BLaER1 treated with 17β-estradiol and CSF1 and Interleukin-3, amounts not matched to agents 10 nM and 100 nM (cell line): ENCODE results near the gene LRP8.
A peak's percentile ranks its signal among the peaks of the same experiment; 100 is the strongest.

Experiments
- H3K27ac ChIP-seq, 11 experiments: shearing (Covaris generic); formaldehyde crosslinking; 2 replicates each; pipeline ENCODE4 v1.8.1; 2022
- H3K27me3 ChIP-seq, 11 experiments: shearing (Covaris generic); formaldehyde crosslinking; 2 replicates each; pipeline ENCODE4 v1.8.1; 2022
- H3K36me3 ChIP-seq, 11 experiments: shearing (Covaris generic); formaldehyde crosslinking; 2 replicates each; pipeline ENCODE4 v1.8.1; 2022
- H3K4me1 ChIP-seq, 10 experiments: shearing (Covaris generic); formaldehyde crosslinking; 2 replicates each; pipeline ENCODE4 v1.8.1; 2022
- H3K4me2 ChIP-seq, 11 experiments: shearing (Covaris generic); formaldehyde crosslinking; 2 replicates each; pipeline ENCODE4 v1.8.1; 2022
- H3K4me3 ChIP-seq, 10 experiments: shearing (Covaris generic); formaldehyde crosslinking; 2 replicates each; pipeline ENCODE4 v1.8.1; 2022
- H3K9ac ChIP-seq, 11 experiments: shearing (Covaris generic); formaldehyde crosslinking; 2 replicates each; pipeline ENCODE4 v1.8.1; 2022
- H3K9me3 ChIP-seq, 11 experiments: shearing (Covaris generic); formaldehyde crosslinking; replicated peaks in 1 of 11; 2 replicates each; pipeline ENCODE4 v1.8.1; 2022
- H4K20me1 ChIP-seq, 11 experiments: shearing (Covaris generic); formaldehyde crosslinking; 2 replicates each; pipeline ENCODE4 v1.8.1; 2022
- Cebpa-rat ChIP-seq, 11 experiments: shearing (Covaris generic); IDR thresholded peaks; 2 replicates each; pipeline ENCODE4 v1.8.1; 2022

LRP8 gene

DNA sequence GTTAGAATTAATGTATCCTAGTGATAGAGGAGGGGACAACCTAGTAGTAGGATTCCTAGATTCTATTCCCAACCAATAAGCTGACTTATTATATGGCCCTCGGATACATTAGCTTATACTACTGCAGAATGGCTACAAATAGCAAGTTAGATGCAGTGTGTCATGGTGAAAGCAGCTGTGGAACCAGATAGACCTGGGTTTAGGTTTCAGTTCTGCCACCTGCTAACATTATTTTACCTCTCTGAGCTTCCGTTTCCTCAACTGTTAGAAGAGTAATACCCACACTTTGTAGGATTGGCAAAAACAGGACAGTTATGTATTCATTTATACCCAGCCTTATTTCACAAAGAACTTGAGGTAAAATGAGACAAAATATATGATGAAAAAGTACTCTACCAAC, 67.9 kb downstream of the LRP8 start:
- no peaks in the 10 kb centered on the region for H3K27me3 ChIP-seq

DNA sequence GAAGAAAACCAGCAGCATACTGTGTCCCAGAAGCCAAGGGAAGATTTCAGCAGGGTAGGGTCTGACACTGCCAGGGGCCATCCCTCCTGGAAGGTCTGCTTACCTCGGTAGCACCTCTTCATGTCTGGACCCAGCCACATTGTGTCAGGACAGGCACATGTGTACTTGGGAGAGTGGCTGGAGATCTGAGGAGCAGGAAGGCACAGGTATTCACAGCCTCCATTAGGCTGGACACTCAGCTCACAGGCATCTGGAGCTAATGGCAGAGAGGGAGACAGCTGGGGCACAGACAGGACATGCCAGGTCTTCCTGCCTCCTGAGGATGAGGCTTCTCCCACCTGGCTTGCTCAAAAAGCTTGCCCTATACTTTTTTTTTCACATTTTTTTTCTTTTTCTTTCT, 69.7 kb downstream of the LRP8 start:
- H3K4me3 ChIP-seq: no peak overlapping the region
- H3K4me1 ChIP-seq: no peaks in the 10 kb centered on the region
- peaks cover 84 to 100% (median 100%) of the 10 kb centered on the region in 11 experiments for H3K36me3 ChIP-seq
- H3K9ac ChIP-seq: no peak overlapping the region
- H3K4me2 ChIP-seq: no peak overlapping the region
- no peaks in the 10 kb centered on the region for H3K27me3 ChIP-seq
- H3K27ac ChIP-seq: no peak overlapping the region
- TF ChIP-seq Cebpa-rat (IDR thresholded peaks at IDR 0.05): no peak
- H3K9me3 ChIP-seq: no peaks in the 10 kb centered on the region
- H4K20me1 ChIP-seq: peaks cover 0 to 12% (median 0%) of the 10 kb centered on the region in 11 experiments; a peak in 5 of 22 replicates

More for the DNA sequence above, 67.9 kb downstream of the LRP8 start:
- Histone ChIP-seq H3K9ac (no peak overlapping the region), H3K36me3 (peaks cover 92 to 100% (median 100%) of the 10 kb centered on the region in 11 experiments), H3K27ac (no peak overlapping the region), H3K4me2 (no peak overlapping the region), H4K20me1 (peaks cover 0 to 25% (median 0%) of the 10 kb centered on the region in 11 experiments; a peak in 6 of 22 replicates), H3K4me1 (no peaks in the 10 kb centered on the region), H3K4me3 (no peak overlapping the region), H3K9me3 (no peaks in the 10 kb centered on the region)
- TF ChIP-seq Cebpa-rat (IDR thresholded peaks at IDR 0.05): no peak

DNA sequence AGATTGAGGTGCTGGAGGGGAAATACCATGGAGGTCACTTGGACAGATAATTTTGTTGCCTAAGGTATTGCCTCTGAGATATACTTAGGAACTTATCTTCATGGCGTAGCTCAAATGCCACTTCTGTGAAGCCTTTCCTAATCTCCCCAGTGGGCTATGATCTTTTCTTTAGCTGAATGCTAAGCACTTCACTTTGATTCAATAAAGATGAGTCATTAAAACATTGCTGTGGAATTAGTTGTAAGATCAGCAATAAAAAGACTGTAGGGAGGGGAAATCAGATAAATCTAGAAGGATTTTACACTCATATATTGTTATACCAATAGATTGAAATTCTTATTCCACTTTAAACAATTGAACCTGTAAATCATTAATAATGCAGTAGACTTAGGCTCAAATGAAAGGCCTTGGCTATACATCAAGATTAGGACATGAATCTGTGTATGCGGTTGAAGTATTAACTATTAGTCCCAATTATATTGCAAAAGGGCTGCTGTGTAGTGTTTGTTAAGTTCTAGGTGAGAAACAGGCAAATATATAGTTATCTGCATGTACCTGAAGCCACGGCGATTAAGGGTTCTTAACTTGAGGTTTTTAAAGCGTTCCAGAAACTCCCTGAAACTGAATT, 70.3 kb downstream of the LRP8 start:
- peaks cover 78 to 100% (median 96%) of the 10 kb centered on the region in 11 experiments for H3K36me3 ChIP-seq
- no peaks in the 10 kb centered on the region for H3K27me3 ChIP-seq
- peaks cover 0 to 7% (median 0%) of the 10 kb centered on the region in 11 experiments; a peak in 5 of 22 replicates for H4K20me1 ChIP-seq
- no peaks in the 10 kb centered on the region for H3K9me3 ChIP-seq
- no peaks in the 10 kb centered on the region for H3K4me1 ChIP-seq
- H3K4me2 ChIP-seq: no peak overlapping the region
- no peak overlapping the region for H3K9ac ChIP-seq
- H3K4me3 ChIP-seq: no peak overlapping the region
- no peak overlapping the region for H3K27ac ChIP-seq
- no peak for TF ChIP-seq Cebpa-rat (IDR thresholded peaks at IDR 0.05)

DNA sequence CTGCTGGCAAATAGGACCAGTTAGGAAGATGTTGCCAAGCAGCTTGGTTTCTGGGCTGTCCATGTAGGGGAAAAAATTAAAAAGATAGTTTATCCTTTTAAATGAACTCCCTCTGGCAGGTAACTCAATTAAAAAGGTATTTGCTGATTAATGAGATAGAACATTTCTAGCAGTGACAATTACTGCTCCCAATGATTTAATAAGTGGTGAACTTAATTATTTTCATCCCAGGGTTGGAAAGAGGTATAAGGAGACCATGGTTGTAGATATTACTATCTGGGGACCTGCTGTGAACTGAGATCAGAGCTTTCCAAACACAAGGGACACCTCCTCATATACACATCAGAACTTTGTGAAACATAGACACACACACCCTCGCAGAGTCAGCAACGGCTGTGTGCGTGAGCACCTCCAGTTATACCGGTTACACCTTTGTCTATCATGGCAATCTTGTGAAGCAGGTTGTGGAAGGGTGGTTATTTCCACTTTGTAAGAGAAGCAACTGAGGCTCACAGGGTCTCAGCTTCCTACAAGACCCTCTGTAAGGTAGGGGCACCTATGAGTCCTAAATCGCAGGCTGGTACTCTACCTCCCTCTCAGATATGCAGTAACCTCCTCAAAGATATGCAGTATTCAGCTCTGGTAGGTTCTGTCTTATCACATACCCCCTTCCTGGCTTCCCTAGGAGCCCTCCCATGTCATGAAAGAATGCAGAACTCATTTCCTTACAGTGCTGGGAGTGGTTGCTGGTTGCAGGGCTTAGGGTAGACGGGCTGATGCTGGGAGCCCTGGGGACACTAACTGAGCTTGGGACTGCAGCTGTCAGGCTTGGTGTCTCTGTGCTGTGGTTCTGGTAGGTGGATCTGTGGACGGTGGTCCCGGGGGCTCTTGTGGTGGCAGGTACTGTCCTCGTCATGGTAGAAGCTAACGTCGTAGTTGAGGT, 71.1 kb downstream of the LRP8 start:
- TF ChIP-seq Cebpa-rat (IDR thresholded peaks at IDR 0.05): no peak

DNA sequence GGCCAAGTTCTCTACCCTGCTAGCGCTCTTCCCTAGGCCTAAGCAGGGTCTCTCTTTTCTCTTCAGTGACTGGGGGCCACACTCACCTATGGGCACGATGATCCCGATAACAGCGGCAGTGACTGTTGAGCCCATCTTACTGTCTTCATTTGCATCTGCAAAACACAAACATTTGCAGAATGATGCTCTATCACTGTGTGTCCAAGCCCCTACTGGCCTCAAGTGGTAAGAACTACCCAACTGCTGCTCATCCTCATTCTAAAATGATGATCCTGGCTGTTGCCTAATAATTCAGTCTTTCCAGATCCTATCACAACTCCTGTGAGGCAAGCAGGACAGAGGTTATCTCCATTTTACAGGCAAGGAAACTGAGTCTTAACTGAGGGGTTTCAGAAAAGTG, 72.8 kb downstream of the LRP8 start:
- H3K9ac ChIP-seq: no peak overlapping the region
- H3K4me1 ChIP-seq: no peaks in the 10 kb centered on the region
- no peaks in the 10 kb centered on the region for H3K27me3 ChIP-seq
- H4K20me1 ChIP-seq: peaks cover 0 to 7% (median 0%) of the 10 kb centered on the region in 11 experiments; a peak in 1 of 22 replicates
- peaks cover 77 to 100% (median 96%) of the 10 kb centered on the region in 11 experiments for H3K36me3 ChIP-seq
- H3K4me2 ChIP-seq: no peak overlapping the region
- H3K27ac ChIP-seq: no peak overlapping the region
- TF ChIP-seq Cebpa-rat (IDR thresholded peaks at IDR 0.05): no peak
- H3K9me3 ChIP-seq: no peaks in the 10 kb centered on the region
- no peak overlapping the region for H3K4me3 ChIP-seq

More for the DNA sequence above, 71.1 kb downstream of the LRP8 start:
- Histone ChIP-seq H3K9me3 (no peaks in the 10 kb centered on the region), H3K4me1 (no peaks in the 10 kb centered on the region), H3K9ac (0 out of 22 replicates have a peak overlapping the region, but pooled peaks of 1 of the 11 experiments have one; percentile 34), H3K36me3 (peaks cover 78 to 100% (median 96%) of the 10 kb centered on the region in 11 experiments), H3K27me3 (no peaks in the 10 kb centered on the region), H3K4me3 (no peak overlapping the region), H3K4me2 (no peak overlapping the region), H4K20me1 (peaks cover 0 to 7% (median 0%) of the 10 kb centered on the region in 11 experiments; a peak in 3 of 22 replicates), H3K27ac (no peak overlapping the region)

DNA sequence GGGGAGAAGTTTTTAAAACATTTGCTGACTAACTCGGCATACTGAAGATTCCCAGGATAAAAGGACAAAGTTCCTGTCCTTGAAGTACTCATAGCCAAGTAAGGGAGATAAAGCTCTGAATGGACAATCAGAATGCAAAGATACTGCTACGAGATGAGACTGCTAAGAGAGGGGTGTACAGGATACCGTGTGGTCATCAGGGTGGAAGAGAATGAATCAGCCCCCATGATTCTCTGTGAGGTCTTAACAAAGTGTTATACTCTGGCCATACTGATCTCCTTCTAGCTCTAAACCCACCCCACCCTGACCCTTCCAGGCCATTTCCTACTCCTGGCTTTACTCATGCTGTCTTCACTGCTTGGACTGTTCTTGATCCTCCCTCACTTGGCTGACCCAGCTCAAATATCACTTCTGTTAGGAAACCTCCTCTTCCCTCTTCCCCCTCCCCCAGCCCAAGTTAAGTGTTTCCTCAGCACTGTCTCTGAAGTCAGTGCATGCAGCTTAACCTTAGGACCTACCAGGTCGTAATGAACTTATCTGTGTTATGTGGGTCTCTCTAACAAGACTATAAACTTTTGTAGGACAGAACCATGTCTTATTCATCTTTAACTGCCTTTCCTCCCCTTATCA, 73.7 kb downstream of the LRP8 start:
- Histone ChIP-seq H4K20me1 (peaks cover 0 to 7% (median 0%) of the 10 kb centered on the region in 11 experiments; a peak in 2 of 22 replicates), H3K36me3 (peaks cover 77 to 100% (median 96%) of the 10 kb centered on the region in 11 experiments), H3K27ac (no peak overlapping the region), H3K4me3 (no peak overlapping the region), H3K9me3 (no peaks in the 10 kb centered on the region), H3K27me3 (no peaks in the 10 kb centered on the region), H3K4me1 (no peaks in the 10 kb centered on the region), H3K9ac (no peak overlapping the region), H3K4me2 (no peak overlapping the region)
- no peak for TF ChIP-seq Cebpa-rat (IDR thresholded peaks at IDR 0.05)

DNA sequence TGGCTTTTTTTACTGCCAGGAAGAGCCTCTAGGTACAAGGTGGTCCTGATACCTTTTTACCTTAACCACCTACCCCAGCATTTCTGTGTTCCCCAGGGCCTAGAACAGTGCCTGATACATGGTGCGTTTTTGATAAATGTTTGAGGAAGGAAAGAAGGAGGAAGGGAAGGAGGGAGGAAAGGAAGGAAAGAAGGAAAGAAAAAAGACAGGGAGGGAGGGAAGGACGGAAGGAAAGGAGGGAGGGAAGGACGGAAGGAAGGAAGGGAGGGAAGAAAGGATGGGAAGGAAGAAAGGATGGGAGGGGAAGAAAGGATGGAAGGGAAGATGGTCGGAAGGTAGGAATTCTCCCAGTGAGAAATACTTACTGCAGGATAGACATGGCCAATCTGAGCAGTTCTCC, 77.5 kb downstream of the LRP8 start:
- H3K9ac ChIP-seq: no peak overlapping the region
- peaks cover 70 to 100% (median 96%) of the 10 kb centered on the region in 11 experiments for H3K36me3 ChIP-seq
- no peaks in the 10 kb centered on the region for H3K9me3 ChIP-seq
- H3K27ac ChIP-seq: no peak overlapping the region
- no peaks in the 10 kb centered on the region for H3K27me3 ChIP-seq
- no peak for TF ChIP-seq Cebpa-rat (IDR thresholded peaks at IDR 0.05)
- H3K4me3 ChIP-seq: no peak overlapping the region
- no peak overlapping the region for H3K4me2 ChIP-seq
- H4K20me1 ChIP-seq: peaks cover 0 to 8% (median 0%) of the 10 kb centered on the region in 11 experiments; a peak in 2 of 22 replicates
- peaks cover 0 to 20% (median 16%) of the 10 kb centered on the region in 10 experiments; a peak in 16 of 20 replicates for H3K4me1 ChIP-seq

DNA sequence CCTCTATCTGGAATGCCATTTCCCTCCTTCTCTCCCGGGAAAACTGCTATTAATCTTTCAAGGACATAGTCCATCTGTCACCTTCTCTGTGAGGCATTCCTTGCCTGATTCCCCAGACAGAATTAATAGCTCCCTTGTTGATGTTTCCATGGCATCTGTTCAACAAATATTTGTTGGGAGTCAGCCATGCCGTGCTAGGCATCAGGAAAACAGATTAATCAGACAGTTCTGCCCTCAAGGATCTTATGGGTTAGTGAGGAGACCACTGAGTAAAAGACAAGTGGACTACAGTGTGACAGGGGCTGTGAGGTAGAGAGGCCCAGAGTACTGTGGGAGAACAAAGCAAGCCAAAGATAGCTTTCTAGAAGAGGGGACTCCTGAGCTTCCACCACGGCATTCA, 78.2 kb downstream of the LRP8 start:
- Histone ChIP-seq H3K27me3 (no peaks in the 10 kb centered on the region), H3K4me2 (no peak overlapping the region), H3K27ac (no peak overlapping the region), H3K36me3 (peaks cover 64 to 100% (median 96%) of the 10 kb centered on the region in 11 experiments), H3K9me3 (no peaks in the 10 kb centered on the region), H4K20me1 (peaks cover 0 to 8% (median 0%) of the 10 kb centered on the region in 11 experiments; a peak in 2 of 22 replicates), H3K9ac (no peak overlapping the region), H3K4me1 (peaks cover 0 to 27% (median 16%) of the 10 kb centered on the region in 10 experiments; a peak in 16 of 20 replicates), H3K4me3 (no peak overlapping the region)
- no peak for TF ChIP-seq Cebpa-rat (IDR thresholded peaks at IDR 0.05)
